ENCODE results near the gene ARHGDIB. TPM values are rescaled to one million over a fixed set of nuclear protein-coding genes. Genes with fewer than 3 reads are reported as not detected.

The ARHGDIB gene
- total and polyA plus RNA-seq, 2 donors (not counting 1 experiment from before 2014, with no cell fraction given), result 8.3 to 43.7 TPM

GRCh38 chr12:14963520-14963919 is 2.1 kb upstream of the ARHGDIB start:
- no peaks in the 10 kb centered on the region for H3K9me3 ChIP-seq (ENCODE audit: control insufficient read depth, insufficient read depth, low read depth, low read length)
- H3K79me2 ChIP-seq (ENCODE audit: control insufficient read depth, insufficient read depth, low read length), result no peaks in the 10 kb centered on the region
- TF ChIP-seq EZH2 (IDR thresholded peaks at IDR 0.05; ENCODE audit: low read length, missing control alignments) (no peak), CTCF (conservative IDR thresholded peaks at IDR 0.05 in 1 of 2, IDR thresholded peaks at IDR 0.05 in 1 of 2; ENCODE audit: low read depth in 1 of 2, low read length in 2 of 2) (no peak)
- peaks cover 2% of the 10 kb centered on the region for H3K4me1 ChIP-seq (ENCODE audit: control insufficient read depth, extremely low read depth, insufficient read depth, low read length)
- DNase-seq (ENCODE audit: low read depth in 2 of 2), result no peak
- H3K27ac ChIP-seq (ENCODE audit: insufficient read depth, low read length), result no peak overlapping the region
- no peak overlapping the region for H3K4me2 ChIP-seq (ENCODE audit: extremely low read depth, insufficient read depth, low read length)
- H3K9ac ChIP-seq (ENCODE audit: insufficient read depth, low read length), result no peak overlapping the region
- H3K4me3 ChIP-seq (replicated peaks in 1 of 4; ENCODE audit: control extremely low read depth in 1 of 4, insufficient read depth in 1 of 4, low read depth in 3 of 4, low read length in 4 of 4), result no peak overlapping the region
- H4K20me1 ChIP-seq (ENCODE audit: control insufficient read depth, extremely low read depth, insufficient read depth, low read length), result no peaks in the 10 kb centered on the region
- no peak overlapping the region for H2AFZ ChIP-seq (ENCODE audit: low read length)
- H3K27me3 ChIP-seq (ENCODE audit: control insufficient read depth, insufficient read depth, low read length), result no peaks in the 10 kb centered on the region
- H3K36me3 ChIP-seq (ENCODE audit: control insufficient read depth, insufficient read depth, low read length), result no peaks in the 10 kb centered on the region

- H3K9ac ChIP-seq (ENCODE audit: insufficient read depth, low read length), result no peak overlapping the region
- no peak for DNase-seq (ENCODE audit: low read depth in 2 of 2)
- no peaks in the 10 kb centered on the region for H3K36me3 ChIP-seq (ENCODE audit: control insufficient read depth, insufficient read depth, low read length)
- no peaks in the 10 kb centered on the region for H3K9me3 ChIP-seq (ENCODE audit: control insufficient read depth, insufficient read depth, low read depth, low read length)
- H3K4me2 ChIP-seq (ENCODE audit: extremely low read depth, insufficient read depth, low read length), result no peak overlapping the region
- no peaks in the 10 kb centered on the region for H3K79me2 ChIP-seq (ENCODE audit: control insufficient read depth, insufficient read depth, low read length)
- H3K27me3 ChIP-seq (ENCODE audit: control insufficient read depth, insufficient read depth, low read length), result no peaks in the 10 kb centered on the region
- H2AFZ ChIP-seq (ENCODE audit: low read length), result no peak overlapping the region
- peaks cover 5% of the 10 kb centered on the region for H3K4me1 ChIP-seq (ENCODE audit: control insufficient read depth, extremely low read depth, insufficient read depth, low read length)
- no peak overlapping the region for H3K4me3 ChIP-seq (replicated peaks in 1 of 4; ENCODE audit: control extremely low read depth in 1 of 4, insufficient read depth in 1 of 4, low read depth in 3 of 4, low read length in 4 of 4)
- TF ChIP-seq EZH2 (IDR thresholded peaks at IDR 0.05; ENCODE audit: low read length, missing control alignments), result no peak
- no peak for TF ChIP-seq CTCF (conservative IDR thresholded peaks at IDR 0.05 in 1 of 2, IDR thresholded peaks at IDR 0.05 in 1 of 2; ENCODE audit: low read depth in 1 of 2, low read length in 2 of 2)
- no peak overlapping the region for H3K27ac ChIP-seq (ENCODE audit: insufficient read depth, low read length)
- no peaks in the 10 kb centered on the region for H4K20me1 ChIP-seq (ENCODE audit: control insufficient read depth, extremely low read depth, insufficient read depth, low read length)
These were observed 1.4 kb upstream of the ARHGDIB start for GRCh38 chr12:14962797-14963196.

GRCh38 chr12:14962153-14962539 is 745 bp upstream of the ARHGDIB start:
- Histone ChIP-seq H3K9ac (ENCODE audit: insufficient read depth, low read length) (no peak overlapping the region), H3K27me3 (ENCODE audit: control insufficient read depth, insufficient read depth, low read length) (no peaks in the 10 kb centered on the region), H3K79me2 (ENCODE audit: control insufficient read depth, insufficient read depth, low read length) (no peaks in the 10 kb centered on the region), H3K27ac (ENCODE audit: insufficient read depth, low read length) (no peak overlapping the region), H3K4me3 (replicated peaks in 1 of 4; ENCODE audit: control extremely low read depth in 1 of 4, insufficient read depth in 1 of 4, low read depth in 3 of 4, low read length in 4 of 4) (no peak overlapping the region), H3K9me3 (ENCODE audit: control insufficient read depth, insufficient read depth, low read depth, low read length) (no peaks in the 10 kb centered on the region), H3K36me3 (ENCODE audit: control insufficient read depth, insufficient read depth, low read length) (no peaks in the 10 kb centered on the region), H3K4me2 (ENCODE audit: extremely low read depth, insufficient read depth, low read length) (no peak overlapping the region), H2AFZ (ENCODE audit: low read length) (no peak overlapping the region), H4K20me1 (ENCODE audit: control insufficient read depth, extremely low read depth, insufficient read depth, low read length) (no peaks in the 10 kb centered on the region), H3K4me1 (ENCODE audit: control insufficient read depth, extremely low read depth, insufficient read depth, low read length) (peaks cover 5% of the 10 kb centered on the region)
- TF ChIP-seq EZH2 (IDR thresholded peaks at IDR 0.05; ENCODE audit: low read length, missing control alignments) (no peak), CTCF (conservative IDR thresholded peaks at IDR 0.05 in 1 of 2, IDR thresholded peaks at IDR 0.05 in 1 of 2; ENCODE audit: low read depth in 1 of 2, low read length in 2 of 2) (no peak)
- no peak for DNase-seq (ENCODE audit: low read depth in 2 of 2)

Measured in fibroblast of lung (primary cell).